Measurements from ENCODE around the gene PDE6A.
"Not testable (repeated sequence)": the region's sequence is repeated elsewhere in the genome, so short reads cannot be mapped to it uniquely, and the experiment has no call there.

DNA sequence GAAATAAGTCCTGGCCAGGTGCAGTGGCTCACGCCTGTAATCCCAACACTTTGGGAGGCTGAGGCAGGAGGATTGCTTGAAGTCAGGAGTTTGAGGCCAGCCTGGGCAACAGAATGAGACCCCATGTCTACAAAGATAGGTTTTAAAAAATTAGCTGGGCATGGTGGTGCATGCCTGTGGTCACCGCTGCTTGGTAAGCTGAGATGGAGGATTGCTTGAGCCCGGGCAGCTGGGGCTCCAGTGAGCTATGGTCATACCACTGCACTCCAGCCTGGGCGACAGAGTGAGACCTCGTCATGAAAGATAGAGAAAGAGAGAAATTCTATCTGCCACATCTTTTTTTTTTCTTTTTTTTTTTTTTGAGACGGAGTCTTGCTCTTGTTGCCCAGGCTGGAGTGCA, 86.1 kb downstream of the PDE6A start:
- TF ChIP-seq, protein P1, sequence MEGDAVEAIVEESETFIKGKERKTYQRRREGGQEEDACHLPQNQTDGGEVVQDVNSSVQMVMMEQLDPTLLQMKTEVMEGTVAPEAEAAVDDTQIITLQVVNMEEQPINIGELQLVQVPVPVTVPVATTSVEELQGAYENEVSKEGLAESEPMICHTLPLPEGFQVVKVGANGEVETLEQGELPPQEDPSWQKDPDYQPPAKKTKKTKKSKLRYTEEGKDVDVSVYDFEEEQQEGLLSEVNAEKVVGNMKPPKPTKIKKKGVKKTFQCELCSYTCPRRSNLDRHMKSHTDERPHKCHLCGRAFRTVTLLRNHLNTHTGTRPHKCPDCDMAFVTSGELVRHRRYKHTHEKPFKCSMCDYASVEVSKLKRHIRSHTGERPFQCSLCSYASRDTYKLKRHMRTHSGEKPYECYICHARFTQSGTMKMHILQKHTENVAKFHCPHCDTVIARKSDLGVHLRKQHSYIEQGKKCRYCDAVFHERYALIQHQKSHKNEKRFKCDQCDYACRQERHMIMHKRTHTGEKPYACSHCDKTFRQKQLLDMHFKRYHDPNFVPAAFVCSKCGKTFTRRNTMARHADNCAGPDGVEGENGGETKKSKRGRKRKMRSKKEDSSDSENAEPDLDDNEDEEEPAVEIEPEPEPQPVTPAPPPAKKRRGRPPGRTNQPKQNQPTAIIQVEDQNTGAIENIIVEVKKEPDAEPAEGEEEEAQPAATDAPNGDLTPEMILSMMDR (tag by site-specific recombination; IDR thresholded peaks at IDR 0.05): not testable (repeated sequence)
- TF ChIP-seq ZNF354C (tag by site-specific recombination; IDR thresholded peaks at IDR 0.05; ENCODE audit: borderline replicate concordance, low read depth); OSR2 (tag by site-specific recombination; IDR thresholded peaks at IDR 0.05); ZNF239 (tag by site-specific recombination; IDR thresholded peaks at IDR 0.05); YY1 (tag by site-specific recombination; IDR thresholded peaks at IDR 0.05); GLI2 (tag by site-specific recombination; IDR thresholded peaks at IDR 0.05; ENCODE audit: borderline replicate concordance, low read depth); GFI1B (tag by site-specific recombination; IDR thresholded peaks at IDR 0.05); ZNF670 (tag by site-specific recombination; IDR thresholded peaks at IDR 0.05; ENCODE audit: low read depth); ZNF558 (tag by site-specific recombination; IDR thresholded peaks at IDR 0.05): not testable (repeated sequence)
- TF ChIP-seq, protein P2, sequence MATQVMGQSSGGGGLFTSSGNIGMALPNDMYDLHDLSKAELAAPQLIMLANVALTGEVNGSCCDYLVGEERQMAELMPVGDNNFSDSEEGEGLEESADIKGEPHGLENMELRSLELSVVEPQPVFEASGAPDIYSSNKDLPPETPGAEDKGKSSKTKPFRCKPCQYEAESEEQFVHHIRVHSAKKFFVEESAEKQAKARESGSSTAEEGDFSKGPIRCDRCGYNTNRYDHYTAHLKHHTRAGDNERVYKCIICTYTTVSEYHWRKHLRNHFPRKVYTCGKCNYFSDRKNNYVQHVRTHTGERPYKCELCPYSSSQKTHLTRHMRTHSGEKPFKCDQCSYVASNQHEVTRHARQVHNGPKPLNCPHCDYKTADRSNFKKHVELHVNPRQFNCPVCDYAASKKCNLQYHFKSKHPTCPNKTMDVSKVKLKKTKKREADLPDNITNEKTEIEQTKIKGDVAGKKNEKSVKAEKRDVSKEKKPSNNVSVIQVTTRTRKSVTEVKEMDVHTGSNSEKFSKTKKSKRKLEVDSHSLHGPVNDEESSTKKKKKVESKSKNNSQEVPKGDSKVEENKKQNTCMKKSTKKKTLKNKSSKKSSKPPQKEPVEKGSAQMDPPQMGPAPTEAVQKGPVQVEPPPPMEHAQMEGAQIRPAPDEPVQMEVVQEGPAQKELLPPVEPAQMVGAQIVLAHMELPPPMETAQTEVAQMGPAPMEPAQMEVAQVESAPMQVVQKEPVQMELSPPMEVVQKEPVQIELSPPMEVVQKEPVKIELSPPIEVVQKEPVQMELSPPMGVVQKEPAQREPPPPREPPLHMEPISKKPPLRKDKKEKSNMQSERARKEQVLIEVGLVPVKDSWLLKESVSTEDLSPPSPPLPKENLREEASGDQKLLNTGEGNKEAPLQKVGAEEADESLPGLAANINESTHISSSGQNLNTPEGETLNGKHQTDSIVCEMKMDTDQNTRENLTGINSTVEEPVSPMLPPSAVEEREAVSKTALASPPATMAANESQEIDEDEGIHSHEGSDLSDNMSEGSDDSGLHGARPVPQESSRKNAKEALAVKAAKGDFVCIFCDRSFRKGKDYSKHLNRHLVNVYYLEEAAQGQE (tag by site-specific recombination; IDR thresholded peaks at IDR 0.05): not testable (repeated sequence)
- TF ChIP-seq, protein P3, sequence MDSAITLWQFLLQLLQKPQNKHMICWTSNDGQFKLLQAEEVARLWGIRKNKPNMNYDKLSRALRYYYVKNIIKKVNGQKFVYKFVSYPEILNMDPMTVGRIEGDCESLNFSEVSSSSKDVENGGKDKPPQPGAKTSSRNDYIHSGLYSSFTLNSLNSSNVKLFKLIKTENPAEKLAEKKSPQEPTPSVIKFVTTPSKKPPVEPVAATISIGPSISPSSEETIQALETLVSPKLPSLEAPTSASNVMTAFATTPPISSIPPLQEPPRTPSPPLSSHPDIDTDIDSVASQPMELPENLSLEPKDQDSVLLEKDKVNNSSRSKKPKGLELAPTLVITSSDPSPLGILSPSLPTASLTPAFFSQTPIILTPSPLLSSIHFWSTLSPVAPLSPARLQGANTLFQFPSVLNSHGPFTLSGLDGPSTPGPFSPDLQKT (IDR thresholded peaks at IDR 0.05; ENCODE audit: borderline replicate concordance, low read depth, low read length): not testable (repeated sequence)
- TF ChIP-seq, protein P4, sequence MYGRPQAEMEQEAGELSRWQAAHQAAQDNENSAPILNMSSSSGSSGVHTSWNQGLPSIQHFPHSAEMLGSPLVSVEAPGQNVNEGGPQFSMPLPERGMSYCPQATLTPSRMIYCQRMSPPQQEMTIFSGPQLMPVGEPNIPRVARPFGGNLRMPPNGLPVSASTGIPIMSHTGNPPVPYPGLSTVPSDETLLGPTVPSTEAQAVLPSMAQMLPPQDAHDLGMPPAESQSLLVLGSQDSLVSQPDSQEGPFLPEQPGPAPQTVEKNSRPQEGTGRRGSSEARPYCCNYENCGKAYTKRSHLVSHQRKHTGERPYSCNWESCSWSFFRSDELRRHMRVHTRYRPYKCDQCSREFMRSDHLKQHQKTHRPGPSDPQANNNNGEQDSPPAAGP (tag by site-specific recombination; IDR thresholded peaks at IDR 0.05): not testable (repeated sequence)
- TF ChIP-seq, protein P5, sequence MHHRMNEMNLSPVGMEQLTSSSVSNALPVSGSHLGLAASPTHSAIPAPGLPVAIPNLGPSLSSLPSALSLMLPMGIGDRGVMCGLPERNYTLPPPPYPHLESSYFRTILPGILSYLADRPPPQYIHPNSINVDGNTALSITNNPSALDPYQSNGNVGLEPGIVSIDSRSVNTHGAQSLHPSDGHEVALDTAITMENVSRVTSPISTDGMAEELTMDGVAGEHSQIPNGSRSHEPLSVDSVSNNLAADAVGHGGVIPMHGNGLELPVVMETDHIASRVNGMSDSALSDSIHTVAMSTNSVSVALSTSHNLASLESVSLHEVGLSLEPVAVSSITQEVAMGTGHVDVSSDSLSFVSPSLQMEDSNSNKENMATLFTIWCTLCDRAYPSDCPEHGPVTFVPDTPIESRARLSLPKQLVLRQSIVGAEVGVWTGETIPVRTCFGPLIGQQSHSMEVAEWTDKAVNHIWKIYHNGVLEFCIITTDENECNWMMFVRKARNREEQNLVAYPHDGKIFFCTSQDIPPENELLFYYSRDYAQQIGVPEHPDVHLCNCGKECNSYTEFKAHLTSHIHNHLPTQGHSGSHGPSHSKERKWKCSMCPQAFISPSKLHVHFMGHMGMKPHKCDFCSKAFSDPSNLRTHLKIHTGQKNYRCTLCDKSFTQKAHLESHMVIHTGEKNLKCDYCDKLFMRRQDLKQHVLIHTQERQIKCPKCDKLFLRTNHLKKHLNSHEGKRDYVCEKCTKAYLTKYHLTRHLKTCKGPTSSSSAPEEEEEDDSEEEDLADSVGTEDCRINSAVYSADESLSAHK (tag by site-specific recombination; IDR thresholded peaks at IDR 0.05): not testable (repeated sequence)

All from HEK293 (cell line).